HTR-8/SVneo (cell line): Measurements from ENCODE around the gene CNDP2.
"Not testable (repeated sequence)": the region's sequence is repeated elsewhere in the genome, so short reads cannot be mapped to it uniquely, and the experiment has no call there.

Experiments used
- DNase-seq: peaks from one replicate; pipeline ENCODE4 v3.0.0; 2011; ENCODE audit warnings: low spot score, mixed read lengths; ENCODE audit not compliant: insufficient read length
- FAIRE-seq: peaks from 2 replicates; lab custom pipeline; 2011; peaks lifted over from hg19 to GRCh38; lab: Jason Lieb, UNC

Gene CNDP2

DNA sequence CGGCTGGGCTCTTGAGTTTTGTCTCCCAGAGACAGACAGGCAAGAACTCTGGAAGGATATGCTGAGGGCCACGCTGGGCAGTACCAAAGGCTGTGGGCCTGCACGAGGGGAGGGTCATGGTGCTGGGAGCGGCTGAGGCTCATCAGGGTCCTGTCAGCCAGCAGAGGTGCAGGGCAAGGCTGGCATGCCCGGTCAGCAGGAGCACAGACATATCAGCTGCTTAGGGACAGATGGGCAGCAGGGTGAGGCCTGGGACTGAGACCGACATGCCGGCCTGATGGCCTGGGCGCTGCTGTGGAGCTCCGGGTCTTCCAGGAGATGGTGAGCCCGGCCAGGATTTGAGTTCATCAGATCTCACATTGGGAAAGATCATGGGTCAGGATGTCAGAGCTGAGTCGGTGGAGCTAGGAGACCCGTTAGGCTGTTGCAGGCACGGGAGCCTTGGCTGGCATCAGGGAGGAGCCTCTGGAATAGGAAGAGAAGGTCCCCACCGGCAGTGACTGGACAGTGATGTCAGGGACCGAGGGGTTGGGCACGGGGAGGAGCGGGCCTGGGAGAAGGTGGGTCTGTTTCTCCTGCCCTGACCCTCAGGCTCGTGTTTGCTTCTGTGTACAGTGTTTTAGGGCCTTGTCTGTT, 18.8 kb downstream of the CNDP2 start:
- FAIRE-seq: no peak
- DNase-seq: no peak

- FAIRE-seq: no peak
- no peak for DNase-seq
Observed at GRCh38 chr18:74515620-74516231, 19.6 kb downstream of the CNDP2 start.

DNA sequence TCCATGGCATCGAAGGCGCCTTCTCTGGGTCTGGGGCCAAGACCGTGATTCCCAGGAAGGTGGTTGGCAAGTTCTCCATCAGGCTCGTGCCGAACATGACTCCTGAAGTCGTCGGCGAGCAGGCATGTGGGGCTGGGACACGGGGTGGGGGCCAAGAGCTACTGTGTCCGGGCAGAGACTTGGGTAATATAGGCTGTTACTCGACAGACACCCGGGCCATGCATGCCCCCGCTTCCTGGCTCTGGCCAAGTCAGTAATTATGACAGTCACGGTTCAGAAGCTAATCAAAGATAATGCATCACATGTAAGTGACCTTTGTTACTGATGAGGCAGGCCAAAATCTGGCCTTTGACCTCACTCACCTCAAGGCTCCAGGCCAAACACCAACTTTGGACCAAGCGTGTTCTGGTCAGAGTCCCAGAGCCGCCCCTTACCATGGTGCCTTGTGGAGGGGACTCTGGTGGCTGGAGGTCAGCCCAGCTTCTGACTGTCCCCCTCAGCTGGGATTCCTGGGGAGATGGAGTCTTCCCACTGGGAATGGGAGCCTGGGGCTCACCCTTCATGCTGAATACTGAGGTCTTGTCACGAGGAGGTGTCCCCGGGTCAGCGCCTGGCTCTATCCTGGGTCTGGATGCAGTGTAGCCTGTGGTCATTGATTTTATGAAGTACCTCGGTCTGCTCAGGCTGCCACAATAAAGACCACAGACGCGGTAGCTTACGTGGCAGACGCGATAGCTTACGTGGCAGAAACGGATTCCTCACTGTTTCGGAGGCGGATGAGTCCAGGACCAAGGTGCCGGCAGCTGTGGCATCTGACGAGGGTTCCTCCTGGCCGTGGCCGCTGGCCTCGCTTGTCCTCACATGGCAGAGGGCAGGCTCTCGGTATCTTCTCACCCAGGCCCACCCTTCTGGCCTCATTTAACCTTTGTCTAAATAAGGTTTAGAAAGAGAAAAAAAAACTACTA, 20.4 kb downstream of the CNDP2 start:
- FAIRE-seq (no peak), DNase-seq (no peak)

- no peak for DNase-seq
- FAIRE-seq: no peak
Observed at GRCh38 chr18:74517236-74517630, 21.1 kb downstream of the CNDP2 start.

- FAIRE-seq (no peak), DNase-seq (no peak)
Observed at GRCh38 chr18:74518456-74519295, 22.5 kb downstream of the CNDP2 start.

GRCh38 chr18:74519320-74520095, 23.3 kb downstream of the CNDP2 start:
- DNase-seq (no peak), FAIRE-seq (no peak)

- no peak for FAIRE-seq
- DNase-seq: no peak
Observed at GRCh38 chr18:74520096-74520833, 24.1 kb downstream of the CNDP2 start.

GRCh38 chr18:74521068-74521725, 25.0 kb downstream of the CNDP2 start:
- FAIRE-seq: no peak
- DNase-seq: no peak

DNA sequence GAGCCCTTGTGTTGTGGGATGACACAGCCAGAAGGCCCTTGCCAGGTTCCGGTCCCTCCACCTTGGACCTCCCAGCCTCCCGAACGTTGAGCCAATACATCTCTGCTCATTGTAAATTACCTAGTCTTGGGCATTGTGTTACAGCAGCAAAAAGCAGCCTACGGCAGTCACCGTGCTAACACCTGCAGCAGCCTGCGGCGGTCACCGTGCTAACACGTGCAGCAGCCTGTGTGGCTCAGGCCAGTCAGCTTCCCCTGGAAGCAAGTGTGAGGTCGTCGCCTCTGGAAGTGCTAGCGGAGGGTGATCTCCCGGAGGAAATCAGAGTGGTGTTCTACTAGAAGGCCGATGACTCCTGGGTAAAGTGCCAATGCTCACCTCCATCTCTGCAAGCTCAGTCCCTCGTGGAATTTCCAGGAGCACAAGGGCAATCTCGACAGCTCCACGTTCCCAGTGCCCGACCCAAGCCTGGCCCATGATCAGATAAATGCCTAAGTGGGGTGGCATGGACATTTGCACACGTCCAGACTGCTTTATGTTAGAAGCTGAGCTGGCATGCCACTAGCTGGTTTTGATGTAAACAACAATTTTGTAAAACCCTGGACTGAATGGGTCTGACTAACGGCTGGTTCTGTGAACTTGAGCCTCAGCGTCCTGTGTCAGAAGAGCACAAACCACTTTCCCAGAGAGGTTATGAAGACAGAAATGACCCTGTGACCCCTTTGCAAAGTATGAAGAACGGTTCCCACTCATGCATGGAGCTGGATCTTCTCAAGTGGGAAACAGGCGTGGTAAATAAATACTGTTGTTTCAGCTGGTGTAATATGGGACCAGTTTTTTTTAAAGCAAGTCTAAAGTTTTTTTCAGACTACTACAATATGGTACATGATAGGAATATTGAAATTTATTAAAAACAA, 26.7 kb downstream of the CNDP2 start:
- no peak for FAIRE-seq

DNA sequence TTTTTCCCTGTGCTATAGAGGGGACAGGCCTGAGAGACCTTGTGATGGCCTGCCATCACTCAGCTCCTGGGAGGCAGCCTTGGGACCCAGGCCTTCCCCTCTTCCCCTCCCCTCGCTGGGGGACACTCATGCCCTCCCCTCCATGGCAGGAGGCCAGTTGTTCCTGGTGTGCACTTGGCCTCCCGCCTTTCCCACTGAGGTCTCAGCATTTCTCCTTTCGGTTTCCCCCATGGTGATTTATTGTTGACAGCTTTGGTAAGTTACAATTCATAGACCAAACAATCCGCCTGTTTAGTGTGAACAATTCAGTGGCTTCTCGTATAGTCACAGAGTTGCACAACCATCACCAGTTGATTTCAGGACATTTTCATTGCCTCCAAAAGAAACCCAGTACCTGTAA, 27.9 kb downstream of the CNDP2 start:
- DNase-seq (no peak), FAIRE-seq (no peak)

More for the DNA sequence above, 26.7 kb downstream of the CNDP2 start:
- no peak for DNase-seq

GRCh38 chr18:74524915-74525314, 28.8 kb downstream of the CNDP2 start:
- DNase-seq, FAIRE-seq: not testable (repeated sequence)

GRCh38 chr18:74525741-74526140, 29.6 kb downstream of the CNDP2 start:
- FAIRE-seq (no peak), DNase-seq (no peak)

DNA sequence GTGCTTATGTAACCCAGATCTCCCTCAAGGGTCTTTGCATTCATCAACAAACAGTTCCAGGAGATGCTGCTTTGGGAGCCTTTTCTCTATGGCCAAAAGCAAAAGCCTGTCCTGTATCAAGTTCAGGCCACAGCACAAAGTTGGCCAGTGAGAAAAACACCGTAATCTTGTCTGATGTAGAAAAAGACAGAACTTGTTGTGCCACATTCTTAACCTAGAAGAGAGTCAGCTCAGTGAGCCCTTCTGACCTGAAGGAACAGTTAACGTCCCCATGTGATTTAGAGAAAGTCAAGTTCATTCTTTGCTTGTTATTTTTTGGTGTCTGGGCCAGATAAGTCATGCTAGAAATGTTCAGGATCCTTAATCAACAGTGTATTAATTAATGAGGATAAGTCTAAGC, 30.3 kb downstream of the CNDP2 start:
- DNase-seq: no peak
- no peak for FAIRE-seq

DNA sequence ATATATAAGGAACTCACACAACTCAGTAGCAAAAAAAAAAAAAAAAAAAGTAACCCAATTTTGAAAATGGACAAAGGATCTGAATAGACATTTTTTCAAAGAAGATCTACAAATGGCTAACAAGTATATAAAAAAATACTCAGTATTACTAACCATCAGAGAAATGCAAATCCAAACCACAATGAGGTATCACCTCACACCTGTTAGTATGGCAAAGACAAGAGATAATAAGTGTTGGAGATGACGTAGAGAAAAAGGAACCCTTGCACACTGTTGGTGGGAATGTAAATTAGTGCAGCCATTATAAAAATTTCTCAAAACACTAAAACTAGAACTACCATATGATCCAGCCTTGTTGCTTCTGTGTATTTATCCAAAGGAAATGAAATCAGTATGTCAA, 32.3 kb downstream of the CNDP2 start:
- no peak for DNase-seq
- no peak for FAIRE-seq

GRCh38 chr18:74528913-74529312, 32.8 kb downstream of the CNDP2 start:
- DNase-seq (no peak), FAIRE-seq (no peak)

DNA sequence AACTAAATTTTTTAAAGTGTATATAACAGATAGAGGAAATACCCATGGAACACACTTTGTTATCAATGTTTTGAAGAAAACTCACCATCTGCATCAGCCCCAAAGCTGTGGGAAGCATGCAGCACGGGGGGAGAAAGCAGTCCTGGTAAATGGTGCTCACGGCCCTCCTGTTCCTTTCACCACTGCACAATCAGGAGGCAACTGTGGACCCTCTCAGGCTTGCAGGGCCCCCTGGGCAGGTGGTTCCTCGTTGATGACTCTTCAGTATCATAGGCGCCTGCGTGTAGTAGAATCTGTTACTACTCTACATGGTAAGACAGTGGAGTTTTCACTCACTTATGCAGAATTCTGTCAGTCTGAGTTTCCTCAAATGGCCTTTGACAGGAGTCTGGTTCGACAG, 33.2 kb downstream of the CNDP2 start:
- DNase-seq: no peak
- FAIRE-seq: no peak
